H1 (cell line): ENCODE measurements around the gene RASGRP4. TPM values are rescaled to one million over a fixed set of nuclear protein-coding genes. Genes with fewer than 3 reads are reported as not detected.

Source experiments
- CTCF ChIA-PET: fragments of 300-600 bp; sonication (Branson Sonifier 250); formaldehyde crosslinking; loops from one replicate; lab custom pipeline; 2021; ENCODE audit not compliant: partially characterized antibody; lab: Charles Lee
- POLR2A ChIA-PET: fragments of 300-600 bp; sonication (Branson Sonifier 250); formaldehyde crosslinking; loops from one replicate; lab custom pipeline; 2021; ENCODE audit warnings: inconsistent platforms; ENCODE audit not compliant: partially characterized antibody; lab: Charles Lee
- DNase-seq, 2 experiments: peaks; one replicate each; pipeline versions ENCODE4 v3.0.0 to v3.0.0-alpha.2; 2010 to 2022; ENCODE audit warnings: low spot score in 2 of 2, low read depth in 1 of 2, mixed read lengths in 1 of 2
- FAIRE-seq: peaks from 2 replicates; lab custom pipeline; 2011; peaks lifted over from hg19 to GRCh38; lab: Jason Lieb, UNC
- H2AFZ ChIP-seq: 2 replicates; pipeline ENCODE4 v1.8.1; 2012; ENCODE audit warnings: low read length, inconsistent platforms
- H2AK5ac ChIP-seq: 2 replicates; pipeline ENCODE4 v1.6.1; 2013; ENCODE audit warnings: low read depth, low read length
- H2BK120ac ChIP-seq: replicated peaks from 2 replicates; pipeline ENCODE3; 2013; ENCODE audit warnings: low read depth, low read length, inconsistent platforms
- H2BK12ac ChIP-seq: 2 replicates; pipeline ENCODE4 v1.6.1; 2013; ENCODE audit warnings: low read depth, low read length
- H2BK15ac ChIP-seq: 2 replicates; pipeline ENCODE4 v1.6.1; 2013; ENCODE audit warnings: low read length
- H2BK20ac ChIP-seq: 2 replicates; pipeline ENCODE4 v1.6.1; 2013; ENCODE audit warnings: low read length
- H2BK5ac ChIP-seq: 2 replicates; pipeline ENCODE4 v1.6.1; 2013; ENCODE audit warnings: low read depth, low read length
- H3K14ac ChIP-seq: 2 replicates; pipeline ENCODE4 v1.6.1; 2013; ENCODE audit warnings: inconsistent platforms; ENCODE audit not compliant: insufficient read length
- H3K18ac ChIP-seq: 2 replicates; pipeline ENCODE4 v1.6.1; 2013; ENCODE audit warnings: low read length; ENCODE audit errors: extremely low read depth
- H3K23ac ChIP-seq: 2 replicates; pipeline ENCODE4 v1.6.1; 2013; ENCODE audit warnings: inconsistent platforms; ENCODE audit not compliant: insufficient read length
- H3K23me2 ChIP-seq: 2 replicates; pipeline ENCODE4 v1.6.1; 2013; ENCODE audit warnings: low read depth, low read length
- H3K27ac ChIP-seq: 2 replicates; pipeline ENCODE4 v1.6.1; 2011; ENCODE audit warnings: low read depth, low read length, inconsistent platforms
- H3K27me3 ChIP-seq, 4 experiments: replicated peaks in 1 of 4; 1 replicate in 1 of 4; 2 replicates in 3 of 4; pipeline versions ENCODE4 v1.6.1 to v1.8.1; 2011 to 2013; ENCODE audit warnings: low read length in 3 of 4, mild to moderate bottlenecking in 3 of 4, inconsistent platforms in 2 of 4, mixed read lengths in 2 of 4, moderate library complexity in 1 of 4; ENCODE audit not compliant: control insufficient read depth in 3 of 4, insufficient read depth in 3 of 4; ENCODE audit errors: extremely low read depth in 1 of 4
- H3K36me3 ChIP-seq, 4 experiments: 2 replicates each; pipeline versions ENCODE4 v1.6.1 to v1.8.1; 2011 to 2013; ENCODE audit warnings: mild to moderate bottlenecking in 4 of 4, low read length in 3 of 4, moderate library complexity in 2 of 4, control low read depth in 1 of 4, inconsistent platforms in 1 of 4; ENCODE audit not compliant: insufficient read depth in 4 of 4, control insufficient read depth in 2 of 4
- H3K4ac ChIP-seq: replicated peaks from 2 replicates; pipeline ENCODE3; 2013; ENCODE audit warnings: low read length, low read depth, mixed read lengths, inconsistent platforms; ENCODE audit not compliant: insufficient read length
- H3K4me1 ChIP-seq, 4 experiments: replicated peaks in 1 of 4; 1 replicate in 1 of 4; 2 replicates in 3 of 4; pipeline versions ENCODE4 v1.6.1 to v1.8.1; 2011 to 2013; ENCODE audit warnings: low read length in 3 of 4, inconsistent platforms in 2 of 4, mixed read lengths in 1 of 4; ENCODE audit not compliant: insufficient read depth in 4 of 4, control insufficient read depth in 3 of 4
- H3K4me2 ChIP-seq, 2 experiments: 2 replicates each; pipeline versions ENCODE4 v1.6.1 to v1.8.1; 2011 to 2013; ENCODE audit warnings: low read depth in 2 of 2, low read length in 2 of 2, control low read depth in 1 of 2, inconsistent platforms in 1 of 2, mild to moderate bottlenecking in 1 of 2; ENCODE audit not compliant: insufficient read depth in 1 of 2
- H3K4me3 ChIP-seq, 4 experiments: fragments of 200-600, 300-600 bp in 1 of 4; sonication (generic), shearing (Covaris generic), sonication (Bioruptor Twin) in 1 of 4; 2 replicates each; pipeline versions ENCODE4 v1.5.1 to v1.8.1; 2011 to 2016; ENCODE audit warnings: low read length in 4 of 4, low read depth in 3 of 4, control low read depth in 2 of 4, inconsistent platforms in 2 of 4, mild to moderate bottlenecking in 2 of 4, mixed read lengths in 1 of 4, moderate library complexity in 1 of 4; ENCODE audit not compliant: insufficient read depth in 2 of 4; ENCODE audit errors: extremely low read depth in 1 of 4
- H3K56ac ChIP-seq: replicated peaks from 2 replicates; pipeline ENCODE3; 2013; ENCODE audit warnings: low read depth, mild to moderate bottlenecking, mixed read lengths, low read length, inconsistent platforms; ENCODE audit not compliant: insufficient read length
- H3K79me1 ChIP-seq: 2 replicates; pipeline ENCODE4 v1.6.1; 2013; ENCODE audit warnings: low read depth, low read length, control low read depth
- H3K79me2 ChIP-seq, 2 experiments: 2 replicates each; pipeline versions ENCODE4 v1.6.1 to v1.8.1; 2012 to 2013; ENCODE audit warnings: low read length in 2 of 2, mild to moderate bottlenecking in 2 of 2, inconsistent platforms in 1 of 2; ENCODE audit not compliant: insufficient read depth in 2 of 2, control insufficient read depth in 1 of 2
- H3K9ac ChIP-seq, 4 experiments: replicated peaks in 1 of 4; 1 replicate in 1 of 4; 2 replicates in 3 of 4; pipeline versions ENCODE4 v1.6.1 to v1.8.1; 2011 to 2013; ENCODE audit warnings: low read depth in 3 of 4, low read length in 3 of 4, control low read depth in 2 of 4, mild to moderate bottlenecking in 2 of 4, moderate library complexity in 2 of 4, inconsistent platforms in 1 of 4; ENCODE audit errors: extremely low read depth in 1 of 4
- H3K9me3 ChIP-seq, 2 experiments: 2 replicates each; pipeline versions ENCODE4 v1.6.1 to v1.8.1; 2012 to 2013; ENCODE audit warnings: mild to moderate bottlenecking in 2 of 2, moderate library complexity in 2 of 2, control low read depth in 1 of 2, inconsistent platforms in 1 of 2, low read depth in 1 of 2, low read length in 1 of 2, mixed read lengths in 1 of 2; ENCODE audit not compliant: insufficient read depth in 2 of 2
- H4K20me1 ChIP-seq, 2 experiments: replicated peaks in 1 of 2; 2 replicates each; pipeline versions ENCODE3 to v1.8.1; 2011 to 2013; ENCODE audit warnings: inconsistent platforms in 2 of 2, low read length in 2 of 2, mild to moderate bottlenecking in 1 of 2; ENCODE audit not compliant: insufficient read depth in 2 of 2, control insufficient read depth in 1 of 2
- H4K5ac ChIP-seq: 2 replicates; pipeline ENCODE4 v1.6.1; 2013; ENCODE audit warnings: low read length, low read depth, mixed read lengths, inconsistent platforms; ENCODE audit not compliant: insufficient read length
- H4K8ac ChIP-seq: 2 replicates; pipeline ENCODE4 v1.8.0; 2013; ENCODE audit warnings: mild to moderate bottlenecking, moderate library complexity, low read length, inconsistent platforms; ENCODE audit not compliant: insufficient read depth; ENCODE audit errors: extremely low read depth
- H4K91ac ChIP-seq: replicated peaks from 2 replicates; pipeline ENCODE3; 2013; ENCODE audit warnings: low read length, mixed read lengths, inconsistent platforms; ENCODE audit not compliant: insufficient read length
- KDM1A ChIP-seq: fragments of 200-600, 300-600 bp; sonication (generic); IDR thresholded peaks from 2 replicates; pipeline ENCODE4 v1.7.1; 2016; ENCODE audit warnings: mild to moderate bottlenecking, low read length, borderline replicate concordance
- TEAD4 ChIP-seq: IDR thresholded peaks from 2 replicates; pipeline ENCODE4 v1.6.1; 2012; ENCODE audit warnings: low read depth, low read length, inconsistent platforms, mixed read lengths
- WGBS, 2 experiments: shearing (Covaris generic) in 1 of 2; methylation state at CpG; one replicate each; pipeline versions ENCODE4 v1.1.6 to v1.1.7; 2013 to 2015; ENCODE audit warnings: low lambda C conversion rate in 2 of 2, mixed read lengths in 2 of 2, inconsistent platforms in 1 of 2, low coverage in 1 of 2, missing lambda C conversion rate in 1 of 2; ENCODE audit not compliant: insufficient replicate concordance in 2 of 2, insufficient coverage in 1 of 2, insufficient read length in 1 of 2; ENCODE audit errors: extremely low coverage in 1 of 2, missing lambda C conversion rate in 1 of 2; 5-methylcytosine and 5-hydroxymethylcytosine counted together
- polyA plus RNA-seq, 7 experiments: library from polyadenylated mRNA; depleted of rRNA in 3 of 7; stranded (reverse) in 5 of 7; unstranded in 2 of 7; fragments of >200 nt in 5 of 7; fragments of 200-250 nt in 2 of 7; gene quantifications; 1 replicate in 5 of 7; 2 replicates in 1 of 7; 4 replicates in 1 of 7; pipeline versions ENCODE4 v1.2.1 to v1.2.3, GENCODE V29; 2011 to 2013; ENCODE audit warnings: missing spikeins in 2 of 7, mixed read lengths in 2 of 7
- total RNA-seq: library from RNA; stranded (reverse); fragmentation: NEBNext Ultra II Directional; extraction: Animal tissue kit (Norgen Biotek cat#: 25700); gene quantifications from 2 replicates; pipeline ENCODE4 v1.2.1, GENCODE V29; 2021

Gene RASGRP4
- total and polyA plus RNA-seq, 2 of the 8 experiments (the other 6 are each of a cell fraction or from before 2014, with no cell fraction given), result 1.9 to 3.1 TPM

- peak overlapping the region; percentile 65 for H2BK120ac ChIP-seq
- no peaks in the 10 kb centered on the region for H4K20me1 ChIP-seq
- H3K18ac ChIP-seq, result peak overlapping the region; percentile 87; the same call in 1 of the 2 replicates
- peaks cover 4 to 8% (median 8%) of the 10 kb centered on the region in 4 experiments; a peak in 6 of 7 replicates for H3K4me1 ChIP-seq
- no peaks in the 10 kb centered on the region for H3K79me1 ChIP-seq
- peak overlapping the region; percentile 44 to 48; a peak in 3 of 4 replicates for H3K4me2 ChIP-seq
- peak overlapping the region in 1 of 4 experiments; percentile 34; a peak in 1 of 8 replicates for H3K4me3 ChIP-seq
- 76% methylated on average over 7 of the region's 7 CpGs; no CpG with 5 or more reads in 1 of the 2 experiments for WGBS, 2 experiments
- no peaks in the 10 kb centered on the region for H3K36me3 ChIP-seq
- H3K27me3 ChIP-seq, result no peaks in the 10 kb centered on the region
- no peak overlapping the region for H2AK5ac ChIP-seq
- H3K14ac ChIP-seq, result no peak overlapping the region
- no peak overlapping the region for H4K5ac ChIP-seq
- TF ChIP-seq TEAD4 (no peak), KDM1A (peak; percentile 70; the same call in 1 of the 2 replicates)
- TF ChIP-seq, all 59 proteins: peak for 1
- peak overlapping the region; percentile 81 for H4K8ac ChIP-seq
- no peak overlapping the region for H3K56ac ChIP-seq
- H3K4ac ChIP-seq, result no peak overlapping the region
- no peak overlapping the region for H3K27ac ChIP-seq
- CTCF ChIA-PET, result interaction anchor here (0.7 to 3.2 kb wide), 9 partner anchors 9 to 181 kb away, joined by 3 to 10 read pairs (median 4); partner anchors contain the start of gene FAM98C
- H2AFZ ChIP-seq, result peak overlapping the region; percentile 62
- H2BK20ac ChIP-seq, result 0 out of 2 replicates have a peak overlapping the region, but pooled peaks have one; percentile 61
- DNase-seq (peak in 1 of 2 experiments; percentile 55), FAIRE-seq (no peak)
- H3K23ac ChIP-seq, result no peak overlapping the region
- no peaks in the 10 kb centered on the region for H3K79me2 ChIP-seq
- POLR2A ChIA-PET, result interaction anchor here (0.7 to 2.0 kb wide), 5 partner anchors 10 to 35 kb away, joined by 3 to 9 read pairs (median 5); no protein-coding TSS in a partner anchor
- peak overlapping the region; percentile 83 for H4K91ac ChIP-seq
- no peak overlapping the region for H3K9ac ChIP-seq
- H2BK15ac ChIP-seq, result peak overlapping the region; percentile 72; the same call in 1 of the 2 replicates
- H3K9me3 ChIP-seq, result no peaks in the 10 kb centered on the region
- peak overlapping the region; percentile 79; the same call in 1 of the 2 replicates for H2BK5ac ChIP-seq
- H2BK12ac ChIP-seq, result peak overlapping the region; percentile 29; the same call in 1 of the 2 replicates
- H3K23me2 ChIP-seq, result no peaks in the 10 kb centered on the region; the same call in 1 of the 2 replicates
Measured at GRCh38 chr19:38425222-38425809, 703 bp downstream of the RASGRP4 start.
